ENCODE data around the gene TEAD1. TPM values are rescaled to one million over a fixed set of nuclear protein-coding genes. Genes with fewer than 3 reads are reported as not detected.

The TEAD1 gene
- total and polyA plus RNA-seq, 4 donors, result 9.1 to 38.4 (median 10.7) TPM

GRCh38 chr11:12631651-12632050 is 42.6 kb upstream of the TEAD1 start:
- Histone ChIP-seq H3K9ac (ENCODE audit: low read depth in 1 of 2, low read length in 2 of 2) (no peak overlapping the region), H3K36me3 (ENCODE audit: control insufficient read depth in 4 of 4, insufficient read depth in 3 of 4, low read depth in 1 of 4, low read length in 3 of 4) (no peaks in the 10 kb centered on the region), H3K9me3 (ENCODE audit: control insufficient read depth in 4 of 4, low read length in 3 of 4) (no peaks in the 10 kb centered on the region), H3K27me3 (ENCODE audit: control insufficient read depth in 4 of 4, insufficient read depth in 4 of 4, low read length in 3 of 4) (no peaks in the 10 kb centered on the region), H3K4me3 (ENCODE audit: low read depth in 1 of 3, low read length in 3 of 3) (no peak overlapping the region), H3K27ac (ENCODE audit: low read depth in 1 of 2, low read length in 2 of 2) (no peak overlapping the region), H3K4me1 (ENCODE audit: control insufficient read depth in 4 of 4, insufficient read depth in 4 of 4, low read length in 3 of 4) (no peaks in the 10 kb centered on the region)
- TF ChIP-seq HNF4G (IDR thresholded peaks at IDR 0.05) (no peak), NR2F2 (IDR thresholded peaks at IDR 0.05) (no peak), FOXA1 (IDR thresholded peaks at IDR 0.05) (no peak), ZBTB33 (IDR thresholded peaks at IDR 0.05) (no peak), MAX (IDR thresholded peaks at IDR 0.05) (no peak), SP1 (IDR thresholded peaks at IDR 0.05) (no peak), EGR1 (IDR thresholded peaks at IDR 0.05; ENCODE audit: low read depth in 2 of 2) (no peak), RAD21 (IDR thresholded peaks at IDR 0.05) (no peak), RXRA (IDR thresholded peaks at IDR 0.05) (no peak), GABPA (IDR thresholded peaks at IDR 0.05 in 1 of 2, conservative IDR thresholded peaks at IDR 0.05 in 1 of 2) (no peak), TAF1 (conservative IDR thresholded peaks at IDR 0.05) (no peak), YY1 (IDR thresholded peaks at IDR 0.05) (no peak), JUND (IDR thresholded peaks at IDR 0.05) (no peak), REST (IDR thresholded peaks at IDR 0.05) (no peak)
- WGBS, result 94% methylated on average over 4 of the region's 4 CpGs
- DNase-seq (ENCODE audit: low spot score), result no peak

- Histone ChIP-seq H3K9ac (ENCODE audit: low read depth in 1 of 2, low read length in 2 of 2) (no peak overlapping the region), H3K27ac (ENCODE audit: low read depth in 1 of 2, low read length in 2 of 2) (no peak overlapping the region), H3K4me1 (ENCODE audit: control insufficient read depth in 4 of 4, insufficient read depth in 4 of 4, low read length in 3 of 4) (no peaks in the 10 kb centered on the region), H3K27me3 (ENCODE audit: control insufficient read depth in 4 of 4, insufficient read depth in 4 of 4, low read length in 3 of 4) (no peaks in the 10 kb centered on the region), H3K36me3 (ENCODE audit: control insufficient read depth in 4 of 4, insufficient read depth in 3 of 4, low read depth in 1 of 4, low read length in 3 of 4) (no peaks in the 10 kb centered on the region), H3K4me3 (ENCODE audit: low read depth in 1 of 3, low read length in 3 of 3) (no peak overlapping the region), H3K9me3 (ENCODE audit: control insufficient read depth in 4 of 4, low read length in 3 of 4) (no peaks in the 10 kb centered on the region)
- 87% methylated on average over 1 of the region's 1 CpG for WGBS
- no peak for TF ChIP-seq TAF1 (conservative IDR thresholded peaks at IDR 0.05)
- TF ChIP-seq MAX (IDR thresholded peaks at IDR 0.05), result no peak
- no peak for TF ChIP-seq NR2F2 (IDR thresholded peaks at IDR 0.05)
- no peak for TF ChIP-seq GABPA (IDR thresholded peaks at IDR 0.05 in 1 of 2, conservative IDR thresholded peaks at IDR 0.05 in 1 of 2)
- TF ChIP-seq HNF4G (IDR thresholded peaks at IDR 0.05), result no peak
- TF ChIP-seq CTCF (IDR thresholded peaks at IDR 0.05; ENCODE audit: low read depth, low read length, missing input control), result no peak
- no peak for TF ChIP-seq ATF3 (IDR thresholded peaks at IDR 0.05)
- no peak for TF ChIP-seq SP1 (IDR thresholded peaks at IDR 0.05)
- TF ChIP-seq RAD21 (IDR thresholded peaks at IDR 0.05), result no peak
- TF ChIP-seq JUND (IDR thresholded peaks at IDR 0.05), result no peak
- TF ChIP-seq YY1 (IDR thresholded peaks at IDR 0.05), result no peak
- DNase-seq (ENCODE audit: low spot score), result no peak
These were observed 39.9 kb upstream of the TEAD1 start for GRCh38 chr11:12634329-12634728.

Measured in liver (tissue), 9 donors.